Astrocyte (in vitro differentiated cells and primary cell): Measurements from ENCODE around the gene SLC35B2. TPM values are rescaled to one million over a fixed set of nuclear protein-coding genes. Genes with fewer than 3 reads are reported as not detected.

Experiments
- DNase-seq: peaks from one replicate; pipeline ENCODE4 v3.0.0-alpha.2; 2010; ENCODE audit warnings: low read depth
- FAIRE-seq: peaks from 2 replicates; lab custom pipeline; 2011; peaks lifted over from hg19 to GRCh38; lab: Jason Lieb, UNC
- H2AFZ ChIP-seq: 2 replicates; pipeline ENCODE4 v1.6.0; 2012; ENCODE audit warnings: low read depth, low read length, inconsistent platforms
- H3K27ac ChIP-seq: 2 replicates; pipeline ENCODE4 v1.5.1; 2011; ENCODE audit warnings: low read depth, low read length, inconsistent platforms
- H3K27me3 ChIP-seq: 2 replicates; pipeline ENCODE4 v1.6.0; 2011; ENCODE audit warnings: low read length, inconsistent platforms; ENCODE audit not compliant: insufficient read depth
- H3K36me3 ChIP-seq: 2 replicates; pipeline ENCODE4 v1.5.1; 2011; ENCODE audit warnings: low read length, inconsistent platforms; ENCODE audit not compliant: insufficient read depth
- H3K4me1 ChIP-seq: 2 replicates; pipeline ENCODE4 v1.5.1; 2011; ENCODE audit warnings: low read length, inconsistent platforms; ENCODE audit not compliant: insufficient read depth
- H3K4me2 ChIP-seq: 2 replicates; pipeline ENCODE4 v1.6.0; 2012; ENCODE audit warnings: low read length, inconsistent platforms
- H3K4me3 ChIP-seq: 2 replicates; pipeline ENCODE4 v1.5.1; 2011; ENCODE audit warnings: low read depth, mild to moderate bottlenecking, low read length, inconsistent platforms; ENCODE audit not compliant: insufficient read depth
- H3K79me2 ChIP-seq: 2 replicates; pipeline ENCODE4 v1.6.0; 2012; ENCODE audit warnings: mild to moderate bottlenecking, low read length, inconsistent platforms; ENCODE audit not compliant: insufficient read depth
- H3K9ac ChIP-seq: 2 replicates; pipeline ENCODE4 v1.6.0; 2012; ENCODE audit warnings: mild to moderate bottlenecking, low read length, inconsistent platforms
- H3K9me3 ChIP-seq: 2 replicates; pipeline ENCODE4 v1.5.1; 2012; ENCODE audit warnings: low read depth, mild to moderate bottlenecking, low read length, inconsistent platforms; ENCODE audit not compliant: insufficient read depth
- H4K20me1 ChIP-seq: 2 replicates; pipeline ENCODE4 v1.6.0; 2012; ENCODE audit warnings: low read length, inconsistent platforms; ENCODE audit not compliant: insufficient read depth
- H3K27ac Mint-ChIP-seq: one replicate; pipeline ENCODE4 v1.8.0; 2021; ENCODE audit warnings: mild to moderate bottlenecking, mixed read lengths; ENCODE audit not compliant: unreplicated experiment
- H3K27me3 Mint-ChIP-seq: one replicate; pipeline ENCODE4 v1.8.0; 2021; ENCODE audit warnings: low read depth, mixed read lengths; ENCODE audit not compliant: unreplicated experiment
- H3K36me3 Mint-ChIP-seq: one replicate; pipeline ENCODE4 v1.8.0; 2021; ENCODE audit warnings: low read depth, mixed read lengths; ENCODE audit not compliant: unreplicated experiment
- H3K4me1 Mint-ChIP-seq: one replicate; pipeline ENCODE4 v1.8.0; 2021; ENCODE audit warnings: low read depth, mixed read lengths; ENCODE audit not compliant: unreplicated experiment
- H3K4me3 Mint-ChIP-seq: one replicate; pipeline ENCODE4 v1.8.0; 2021; ENCODE audit warnings: mild to moderate bottlenecking, moderate library complexity, mixed read lengths; ENCODE audit not compliant: unreplicated experiment
- H3K9me3 Mint-ChIP-seq: one replicate; pipeline ENCODE4 v1.8.0; 2021; ENCODE audit warnings: mild to moderate bottlenecking, mixed read lengths; ENCODE audit not compliant: unreplicated experiment
- EZH2 ChIP-seq: IDR thresholded peaks from 2 replicates; pipeline ENCODE4 v1.6.1; 2012; ENCODE audit warnings: mild to moderate bottlenecking, low read length, inconsistent platforms; ENCODE audit not compliant: insufficient read depth
- total RNA-seq: library from RNA; stranded (reverse); gene quantifications from 2 replicates; pipeline ENCODE4 v1.2.1, GENCODE V29; 2021
- TF ChIP-seq, protein P1 (sequence below): IDR thresholded peaks from 2 replicates; pipeline ENCODE4 v1.5.1; 2011; ENCODE audit warnings: low read depth, mild to moderate bottlenecking, inconsistent platforms, low read length, moderate library complexity; ENCODE audit not compliant: insufficient read depth

SLC35B2 gene
- total RNA-seq, 1 donor from 2014 or later, result 61.8 TPM

- Histone ChIP-seq H3K27me3 (peaks cover 43% of the 10 kb centered on the region), H4K20me1 (peaks cover 21% of the 10 kb centered on the region), H3K9ac (no peak overlapping the region), H3K27ac (no peak overlapping the region), H3K9me3 (peaks cover 3% of the 10 kb centered on the region), H3K4me2 (peak overlapping the region; percentile 80), H3K36me3 (no peaks in the 10 kb centered on the region), H3K4me1 (peaks cover 12% of the 10 kb centered on the region), H3K4me3 (peak overlapping the region; percentile 33), H3K79me2 (no peaks in the 10 kb centered on the region), H2AFZ (no peak overlapping the region)
- DNase-seq (no peak), FAIRE-seq (no peak)
- H3K27ac Mint-ChIP-seq, result peak overlapping the region; percentile 41
- H3K9me3 Mint-ChIP-seq, result peaks cover 5% of the 10 kb centered on the region
- peaks cover 55% of the 10 kb centered on the region for H3K27me3 Mint-ChIP-seq
- peaks cover 23% of the 10 kb centered on the region for H3K36me3 Mint-ChIP-seq
- H3K4me3 Mint-ChIP-seq, result peak overlapping the region; percentile 78
- peak; percentile 81 for TF ChIP-seq EZH2
- TF ChIP-seq, protein P1, sequence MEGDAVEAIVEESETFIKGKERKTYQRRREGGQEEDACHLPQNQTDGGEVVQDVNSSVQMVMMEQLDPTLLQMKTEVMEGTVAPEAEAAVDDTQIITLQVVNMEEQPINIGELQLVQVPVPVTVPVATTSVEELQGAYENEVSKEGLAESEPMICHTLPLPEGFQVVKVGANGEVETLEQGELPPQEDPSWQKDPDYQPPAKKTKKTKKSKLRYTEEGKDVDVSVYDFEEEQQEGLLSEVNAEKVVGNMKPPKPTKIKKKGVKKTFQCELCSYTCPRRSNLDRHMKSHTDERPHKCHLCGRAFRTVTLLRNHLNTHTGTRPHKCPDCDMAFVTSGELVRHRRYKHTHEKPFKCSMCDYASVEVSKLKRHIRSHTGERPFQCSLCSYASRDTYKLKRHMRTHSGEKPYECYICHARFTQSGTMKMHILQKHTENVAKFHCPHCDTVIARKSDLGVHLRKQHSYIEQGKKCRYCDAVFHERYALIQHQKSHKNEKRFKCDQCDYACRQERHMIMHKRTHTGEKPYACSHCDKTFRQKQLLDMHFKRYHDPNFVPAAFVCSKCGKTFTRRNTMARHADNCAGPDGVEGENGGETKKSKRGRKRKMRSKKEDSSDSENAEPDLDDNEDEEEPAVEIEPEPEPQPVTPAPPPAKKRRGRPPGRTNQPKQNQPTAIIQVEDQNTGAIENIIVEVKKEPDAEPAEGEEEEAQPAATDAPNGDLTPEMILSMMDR, result no peak
- H3K4me1 Mint-ChIP-seq, result peaks cover 1% of the 10 kb centered on the region
Measured at GRCh38 chr6:44297063-44298038, 40.0 kb upstream of the SLC35B2 start.

DNA sequence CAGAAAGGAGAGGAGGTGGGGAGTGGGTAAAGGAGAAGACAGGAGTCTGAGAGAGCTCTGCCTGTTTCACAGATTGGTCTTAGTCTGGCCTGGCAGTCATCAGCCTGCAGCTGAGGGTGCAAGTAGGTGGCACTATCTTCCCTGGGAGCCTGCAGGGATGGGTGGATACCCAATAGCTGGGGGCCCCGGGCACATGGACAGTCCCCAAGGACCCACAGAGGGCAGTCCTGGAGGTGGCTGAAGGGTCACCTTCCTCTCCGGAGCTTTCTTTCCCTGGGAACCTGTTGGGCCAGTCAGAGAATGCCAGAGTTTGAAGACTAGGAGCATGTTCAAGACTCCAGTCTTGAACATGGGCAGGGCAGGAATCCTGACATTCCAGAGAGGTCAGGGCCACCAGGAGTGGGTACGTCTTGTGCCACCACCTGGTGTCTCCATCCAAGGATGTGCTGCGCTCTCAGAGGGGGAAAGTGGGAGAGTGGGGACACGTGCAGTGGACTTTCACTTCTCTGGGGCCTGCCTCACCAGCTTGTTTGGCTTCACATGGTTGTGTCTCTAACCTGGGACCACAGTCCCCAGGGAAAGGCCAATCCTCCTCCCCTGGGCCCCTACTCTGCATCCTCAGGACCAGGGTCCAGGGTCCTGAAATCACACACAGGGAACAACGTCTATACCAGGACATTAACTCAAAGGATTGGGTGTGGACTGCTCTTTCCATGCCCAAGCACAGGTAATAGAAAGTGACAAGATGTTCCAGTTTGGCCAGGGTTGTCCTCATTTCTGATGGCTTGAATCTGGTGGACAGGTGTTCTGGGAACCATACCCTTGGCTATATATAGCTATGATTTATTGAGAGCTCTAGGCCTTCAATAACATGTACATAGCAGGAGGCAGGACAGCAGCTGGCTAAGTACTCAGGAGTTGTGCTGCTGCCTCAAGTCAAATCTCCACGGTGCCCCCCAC lies 37.8 kb upstream of the SLC35B2 start:
- TF ChIP-seq, protein P1, result no peak
- no peak for TF ChIP-seq EZH2
- H3K79me2 ChIP-seq, result no peaks in the 10 kb centered on the region
- H3K9ac ChIP-seq, result no peak overlapping the region
- peaks cover 77% of the 10 kb centered on the region for H3K27me3 Mint-ChIP-seq
- FAIRE-seq (no peak), DNase-seq (no peak)
- no peak overlapping the region for H3K27ac Mint-ChIP-seq
- no peak overlapping the region for H3K4me3 ChIP-seq
- H3K4me1 Mint-ChIP-seq, result peaks cover 1% of the 10 kb centered on the region
- H3K9me3 ChIP-seq, result peaks cover 3% of the 10 kb centered on the region
- H2AFZ ChIP-seq, result no peak overlapping the region
- H3K4me1 ChIP-seq, result peaks cover 12% of the 10 kb centered on the region
- H3K4me3 Mint-ChIP-seq, result no peak overlapping the region
- H3K4me2 ChIP-seq, result no peak overlapping the region
- peaks cover 7% of the 10 kb centered on the region for H3K9me3 Mint-ChIP-seq
- H3K27me3 ChIP-seq, result peaks cover 52% of the 10 kb centered on the region
- H4K20me1 ChIP-seq, result peaks cover 21% of the 10 kb centered on the region
- peaks cover 10% of the 10 kb centered on the region for H3K36me3 Mint-ChIP-seq
- H3K27ac ChIP-seq, result no peak overlapping the region
- no peaks in the 10 kb centered on the region for H3K36me3 ChIP-seq
